Measurements from ENCODE around the gene SGF29. TPM values are rescaled to one million over a fixed set of nuclear protein-coding genes. Genes with fewer than 3 reads are reported as not detected.

The SGF29 gene
- total and polyA plus RNA-seq, 10 donors = 22.9 to 35.1 (median 27.5) TPM

DNA sequence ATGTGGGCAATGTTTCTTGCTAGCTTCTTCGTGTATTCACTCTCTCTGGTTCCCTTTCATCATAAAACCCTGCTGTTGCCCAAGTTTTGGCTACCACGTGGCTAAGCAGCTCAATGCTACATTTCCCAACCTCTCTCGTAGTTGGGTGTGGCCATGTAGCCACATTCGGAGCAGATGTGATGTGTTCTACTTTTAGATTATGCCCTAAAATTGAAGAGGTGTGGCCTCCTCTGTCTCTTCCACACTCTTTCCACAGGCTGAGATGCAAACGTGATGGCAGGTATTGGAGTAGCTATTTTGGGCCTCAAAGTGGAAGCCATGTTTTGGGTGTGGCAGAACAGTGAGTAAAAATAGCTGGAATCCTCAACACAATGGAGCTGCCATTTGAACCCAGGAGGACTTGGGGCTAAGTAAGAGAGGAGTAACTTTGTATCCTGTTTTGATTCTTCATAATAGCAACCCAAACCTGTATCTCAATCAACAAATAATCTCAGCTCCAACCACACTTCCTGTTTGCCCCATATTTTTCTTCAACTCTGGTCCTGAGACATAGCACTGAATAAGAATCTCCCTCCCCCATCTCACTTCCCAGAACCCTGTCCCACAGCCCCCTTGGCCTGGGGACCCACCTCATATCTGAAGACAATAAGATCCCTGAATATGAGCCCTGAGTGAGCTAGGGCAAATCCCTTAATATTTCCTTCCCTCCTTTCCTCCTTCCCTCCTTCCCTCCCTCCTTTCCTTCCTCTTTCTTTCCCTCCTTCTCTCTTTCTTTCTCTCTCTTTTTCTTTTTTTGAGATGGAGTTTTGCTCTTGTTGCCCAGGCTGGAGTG, 19.0 kb upstream of the SGF29 start:
- TF ChIP-seq POLR2AphosphoS5 (IDR thresholded peaks at IDR 0.05) = peak in 1 of 3 donors; percentile 67
- no peak for TF ChIP-seq POLR2A (IDR thresholded peaks at IDR 0.05)
- Histone ChIP-seq H3K27ac (peak overlapping the region in 6 of 8 donors; percentile 8 to 80 (median 70)), H3K9me3 (no peaks in the 10 kb centered on the region), H3K27me3 (replicated peaks in 1 of 7) (peaks cover 0 to 8% (median 0%) of the 10 kb centered on the region in 7 donors), H3K36me3 (no peaks in the 10 kb centered on the region), H3K4me3 (peak overlapping the region in 1 of 8 donors; percentile 25), H3K4me1 (peaks cover 0 to 43% (median 28%) of the 10 kb centered on the region in 6 donors)
- no peak for DNase-seq
- WGBS, 5 donors = 33 to 65% (median 50%) methylated on average over 5 of the region's 5 CpGs
- intact Hi-C loops (cut with DNase I; ENCODE audit: low total_unique reads) = no loop called here

DNA sequence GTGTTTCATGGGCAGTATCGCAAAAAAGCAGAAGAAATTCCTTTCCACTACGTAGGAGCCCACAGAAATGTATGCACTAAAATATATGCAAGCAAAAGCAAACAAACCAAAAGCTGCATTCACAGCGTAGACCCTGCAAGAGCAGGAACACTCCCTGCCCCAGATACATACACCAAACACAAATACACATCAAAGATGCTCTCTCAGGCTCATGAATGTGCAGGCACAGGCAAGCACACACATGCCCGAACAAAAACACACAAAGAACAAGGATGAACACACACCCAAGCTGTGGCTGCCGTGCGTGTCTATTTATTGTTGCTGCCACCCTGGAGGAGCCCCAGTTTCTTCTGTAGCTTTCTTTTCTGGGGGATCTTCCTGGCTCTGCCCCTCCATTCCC, 16.6 kb upstream of the SGF29 start:
- Histone ChIP-seq H3K4me3 (peak overlapping the region in 7 of 8 donors; percentile 2 to 58 (median 23)), H3K9me3 (no peaks in the 10 kb centered on the region), H3K36me3 (no peaks in the 10 kb centered on the region), H3K27me3 (replicated peaks in 1 of 7) (peaks cover 0 to 8% (median 0%) of the 10 kb centered on the region in 7 donors), H3K27ac (peak overlapping the region in 1 of 8 donors; percentile 82), H3K4me1 (peaks cover 0 to 34% (median 25%) of the 10 kb centered on the region in 6 donors)
- DNase-seq = no peak
- intact Hi-C loops (cut with DNase I; ENCODE audit: low total_unique reads) = no loop called here
- TF ChIP-seq, protein P1, sequence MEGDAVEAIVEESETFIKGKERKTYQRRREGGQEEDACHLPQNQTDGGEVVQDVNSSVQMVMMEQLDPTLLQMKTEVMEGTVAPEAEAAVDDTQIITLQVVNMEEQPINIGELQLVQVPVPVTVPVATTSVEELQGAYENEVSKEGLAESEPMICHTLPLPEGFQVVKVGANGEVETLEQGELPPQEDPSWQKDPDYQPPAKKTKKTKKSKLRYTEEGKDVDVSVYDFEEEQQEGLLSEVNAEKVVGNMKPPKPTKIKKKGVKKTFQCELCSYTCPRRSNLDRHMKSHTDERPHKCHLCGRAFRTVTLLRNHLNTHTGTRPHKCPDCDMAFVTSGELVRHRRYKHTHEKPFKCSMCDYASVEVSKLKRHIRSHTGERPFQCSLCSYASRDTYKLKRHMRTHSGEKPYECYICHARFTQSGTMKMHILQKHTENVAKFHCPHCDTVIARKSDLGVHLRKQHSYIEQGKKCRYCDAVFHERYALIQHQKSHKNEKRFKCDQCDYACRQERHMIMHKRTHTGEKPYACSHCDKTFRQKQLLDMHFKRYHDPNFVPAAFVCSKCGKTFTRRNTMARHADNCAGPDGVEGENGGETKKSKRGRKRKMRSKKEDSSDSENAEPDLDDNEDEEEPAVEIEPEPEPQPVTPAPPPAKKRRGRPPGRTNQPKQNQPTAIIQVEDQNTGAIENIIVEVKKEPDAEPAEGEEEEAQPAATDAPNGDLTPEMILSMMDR (IDR thresholded peaks at IDR 0.05 in 8 of 11, conservative IDR thresholded peaks at IDR 0.05 in 3 of 11) = no peak
- TF ChIP-seq POLR2A (IDR thresholded peaks at IDR 0.05) = no peak
- no peak for TF ChIP-seq POLR2AphosphoS5 (IDR thresholded peaks at IDR 0.05)
- whole genome bisulfite sequencing, 5 donors = 75 to 86% (median 81%) methylated on average over 6 of the region's 6 CpGs

- TF ChIP-seq, protein P1 (IDR thresholded peaks at IDR 0.05 in 8 of 11, conservative IDR thresholded peaks at IDR 0.05 in 3 of 11) = no peak
- TF ChIP-seq POLR2AphosphoS5 (IDR thresholded peaks at IDR 0.05) (no peak), POLR2A (IDR thresholded peaks at IDR 0.05) (no peak)
- Histone ChIP-seq H3K36me3 (no peaks in the 10 kb centered on the region), H3K4me1 (peaks cover 0 to 39% (median 20%) of the 10 kb centered on the region in 6 donors), H3K27me3 (replicated peaks in 1 of 7) (peaks cover 0 to 9% (median 0%) of the 10 kb centered on the region in 7 donors), H3K27ac (peak overlapping the region in 7 of 8 donors; percentile 63 to 82 (median 76)), H3K9me3 (no peaks in the 10 kb centered on the region), H3K4me3 (peak overlapping the region; percentile 0 to 58 (median 16))
- intact Hi-C loops (cut with DNase I; ENCODE audit: low total_unique reads) = no loop called here
- WGBS, 5 donors = 81 to 86% (median 84%) methylated on average over 13 of the region's 13 CpGs
- no peak for DNase-seq
Observed at GRCh38 chr16:28537964-28538732, 15.6 kb upstream of the SGF29 start.

DNA sequence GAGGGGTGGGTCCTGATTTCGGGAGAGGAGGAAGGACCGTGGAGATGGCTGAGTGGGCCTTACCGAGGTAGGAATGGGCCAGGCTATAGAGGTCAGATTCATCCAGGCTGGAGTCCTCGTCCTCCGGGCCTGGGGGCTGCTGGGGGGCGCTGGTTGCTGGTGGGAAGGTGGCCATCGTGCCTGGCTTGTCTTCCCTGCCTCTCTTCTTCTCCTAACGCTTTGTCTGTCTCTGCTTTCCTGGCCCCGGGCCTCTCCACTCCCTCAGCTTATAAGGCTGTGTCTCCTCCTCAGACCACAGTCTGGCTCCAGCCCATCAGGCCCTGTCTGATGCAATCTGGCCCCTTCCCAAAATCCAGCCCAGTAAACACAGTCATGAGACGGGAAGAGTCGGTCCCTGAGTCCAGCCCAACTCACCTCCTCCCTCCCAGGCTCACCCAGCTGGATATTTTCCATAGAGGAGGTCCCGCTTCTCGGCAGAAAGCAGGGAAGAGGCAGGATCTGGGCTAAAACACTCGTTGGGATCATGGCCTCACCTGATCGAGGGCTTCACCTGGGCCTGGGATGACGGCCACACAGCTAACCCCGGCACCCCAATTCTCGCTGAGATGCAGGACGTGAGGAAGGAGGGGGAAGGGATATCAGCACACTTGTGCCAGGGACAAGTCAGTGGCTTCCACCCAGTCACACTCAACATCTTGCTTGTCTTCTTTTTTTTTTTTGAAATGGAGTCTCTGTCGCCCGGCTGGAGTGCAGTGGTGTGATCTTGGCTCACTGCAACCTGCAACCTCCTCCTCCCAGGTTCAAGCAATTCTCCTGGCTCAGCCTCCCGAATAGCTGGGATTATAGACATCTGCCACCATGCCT, 14.8 kb upstream of the SGF29 start, which contains the start of gene NUPR1:
Gene NUPR1, minus strand, starts transcription at position 242 of the 864 bp plus-strand sequence. Its CDS starts 67 bp downstream, at position 175.
- no peak for DNase-seq
- Histone ChIP-seq H3K27ac (peak within 1 kb of the TSS in 7 of 8 donors; percentile 63 to 82 (median 76)), H3K9me3 (no peaks in the 10 kb centered on the region), H3K27me3 (replicated peaks in 1 of 7) (peaks cover 0 to 17% (median 0%) of the 10 kb centered on the region in 7 donors), H3K4me3 (peak within 1 kb of the TSS; percentile 0 to 58 (median 16)), H3K4me1 (peaks cover 0 to 37% (median 18%) of the 10 kb centered on the region in 6 donors), H3K36me3 (no peaks in the 10 kb centered on the region)
- intact Hi-C loops (cut with DNase I; ENCODE audit: low total_unique reads) = no loop called here
- 55 to 76% (median 66%) methylated on average over 21 to 22 of the region's 22 CpGs for WGBS, 5 donors
- peak; percentile 43 to 74 (median 70) for TF ChIP-seq POLR2AphosphoS5 (IDR thresholded peaks at IDR 0.05)
- peak in 1 of 3 donors; percentile 13 for TF ChIP-seq POLR2A (IDR thresholded peaks at IDR 0.05)
- TF ChIP-seq, protein P1 (IDR thresholded peaks at IDR 0.05 in 8 of 11, conservative IDR thresholded peaks at IDR 0.05 in 3 of 11) = no peak

Data from spleen (tissue), 11 donors.